Measurements from ENCODE around the gene PUS1.

The PUS1 gene

GRCh38 chr12:131903270-131904255 is 25.5 kb upstream of the PUS1 start:
- DNase-seq: no peak

GRCh38 chr12:131904346-131904745 is 24.7 kb upstream of the PUS1 start:
- no peak for DNase-seq

- no peak for DNase-seq
These were observed 23.9 kb upstream of the PUS1 start for GRCh38 chr12:131905081-131905629.

GRCh38 chr12:131905630-131906091 is 23.4 kb upstream of the PUS1 start:
- no peak for DNase-seq

GRCh38 chr12:131907379-131908091 is 21.5 kb upstream of the PUS1 start:
- DNase-seq: no peak

- no peak for DNase-seq
These were observed 20.7 kb upstream of the PUS1 start for GRCh38 chr12:131908092-131909080.

- no peak for DNase-seq
These were observed 19.9 kb upstream of the PUS1 start for GRCh38 chr12:131909081-131909751.

GRCh38 chr12:131909752-131910219 is 19.3 kb upstream of the PUS1 start:
- no peak for DNase-seq

GRCh38 chr12:131910302-131911027 is 18.6 kb upstream of the PUS1 start:
- no peak for DNase-seq

GRCh38 chr12:131911028-131911650 is 17.9 kb upstream of the PUS1 start:
- DNase-seq: no peak

GRCh38 chr12:131911851-131912477 is 17.1 kb upstream of the PUS1 start:
- DNase-seq: no peak

- DNase-seq: no peak
These were observed 16.4 kb upstream of the PUS1 start for GRCh38 chr12:131912518-131913274.

GRCh38 chr12:131913666-131914065 is 15.4 kb upstream of the PUS1 start:
- DNase-seq: no peak

- DNase-seq: no peak
These were observed 14.8 kb upstream of the PUS1 start for GRCh38 chr12:131914179-131914702.

GRCh38 chr12:131915000-131915689 is 13.9 kb upstream of the PUS1 start:
- no peak for DNase-seq

GRCh38 chr12:131915823-131916222 is 13.3 kb upstream of the PUS1 start:
- DNase-seq: no peak

GRCh38 chr12:131916306-131917138 is 12.6 kb upstream of the PUS1 start:
- DNase-seq: no peak
